SK-N-SH (cell line): ENCODE results near the gene PROKR1. TPM values are rescaled to one million over a fixed set of nuclear protein-coding genes. Genes with fewer than 3 reads are reported as not detected.
"Not testable (repeated sequence)": the region's sequence is repeated elsewhere in the genome, so short reads cannot be mapped to it uniquely, and the experiment has no call there.

Experiments
- CTCF ChIA-PET: fragments of 300-600, 350-600 bp; formaldehyde crosslinking; extraction: SDS; loops from one replicate; lab custom pipeline; 2021; lab: Yijun Ruan, JAX
- POLR2A ChIA-PET: fragments of 350-600 bp; sonication (Branson Sonifier 250); formaldehyde crosslinking; extraction: SDS; loops from one replicate; lab custom pipeline; 2020; ENCODE audit warnings: antibody characterized with exemption, inconsistent platforms; lab: Yijun Ruan, JAX
- DNase-seq: peaks from one replicate; pipeline ENCODE4 v3.0.0; 2012
- H2AFZ ChIP-seq: fragments of 200-600 bp; sonication (generic); 2 replicates; pipeline ENCODE4 v1.8.1; 2016; ENCODE audit warnings: antibody characterized with exemption, mild to moderate bottlenecking, low read depth
- H3F3A ChIP-seq: fragments of 200-600 bp; sonication (generic); replicated peaks from 2 replicates; pipeline ENCODE3; 2016; ENCODE audit warnings: antibody characterized with exemption, mild to moderate bottlenecking; ENCODE audit not compliant: insufficient read depth
- H3K27ac ChIP-seq, 2 experiments: fragments of 200-500 bp in 1 of 2; fragments of 200-600 bp in 1 of 2; sonication (Bioruptor generic) in 1 of 2; sonication (generic), shearing (Covaris generic) in 1 of 2; 2 replicates each; pipeline versions ENCODE4 v1.5.1 to v1.6.1; 2014 to 2016; ENCODE audit warnings: low read depth in 2 of 2, inconsistent platforms in 1 of 2, low read length in 1 of 2, mild to moderate bottlenecking in 1 of 2, mixed read lengths in 1 of 2
- H3K27me3 ChIP-seq: fragments of 200-600 bp; sonication (generic), shearing (Covaris generic); 2 replicates; pipeline ENCODE4 v1.6.1; 2016; ENCODE audit warnings: mixed run types; ENCODE audit not compliant: insufficient read depth
- H3K36me3 ChIP-seq, 2 experiments: fragments of 200-500 bp in 1 of 2; fragments of 200-600 bp in 1 of 2; sonication (Bioruptor generic) in 1 of 2; sonication (generic) in 1 of 2; replicated peaks in 1 of 2; 2 replicates each; pipeline versions ENCODE3 to v1.5.1; 2014 to 2016; ENCODE audit warnings: low read length in 1 of 2, mild to moderate bottlenecking in 1 of 2; ENCODE audit not compliant: insufficient read depth in 2 of 2, control insufficient read depth in 1 of 2
- H3K4me1 ChIP-seq, 2 experiments: fragments of 200-500 bp in 1 of 2; fragments of 200-600 bp in 1 of 2; sonication (Bioruptor generic) in 1 of 2; sonication (generic), shearing (Covaris generic) in 1 of 2; 2 replicates each; pipeline versions ENCODE4 v1.5.1 to v1.6.1; 2014 to 2016; ENCODE audit warnings: low read depth in 1 of 2, low read length in 1 of 2, mixed run types in 1 of 2; ENCODE audit not compliant: insufficient read depth in 2 of 2, control insufficient read depth in 1 of 2
- H3K4me2 ChIP-seq: fragments of 200-600 bp; sonication (generic), shearing (Covaris generic); 2 replicates; pipeline ENCODE4 v1.6.1; 2017; ENCODE audit warnings: mixed run types
- H3K4me3 ChIP-seq, 2 experiments: fragments of 200-500 bp in 1 of 2; fragments of 200-600 bp in 1 of 2; sonication (Bioruptor generic) in 1 of 2; sonication (generic), shearing (Covaris generic) in 1 of 2; 2 replicates each; pipeline versions ENCODE4 v1.5.1 to v1.8.1; 2014 to 2016; ENCODE audit warnings: low read depth in 2 of 2, inconsistent platforms in 1 of 2, low read length in 1 of 2, mild to moderate bottlenecking in 1 of 2, mixed read lengths in 1 of 2, moderate library complexity in 1 of 2
- H3K79me2 ChIP-seq: fragments of 200-600 bp; sonication (generic); 2 replicates; pipeline ENCODE4 v1.8.1; 2017; ENCODE audit warnings: mild to moderate bottlenecking; ENCODE audit not compliant: insufficient read depth
- H3K9ac ChIP-seq: fragments of 200-600 bp; sonication (generic); 2 replicates; pipeline ENCODE4 v1.6.1; 2017; ENCODE audit warnings: mixed run types
- H3K9me2 ChIP-seq: fragments of 200-600 bp; sonication (generic); 2 replicates; pipeline ENCODE4 v1.6.1; 2017; ENCODE audit warnings: mixed run types
- H3K9me3 ChIP-seq: fragments of 200-600 bp; sonication (generic); 2 replicates; pipeline ENCODE4 v1.6.1; 2017; ENCODE audit warnings: mixed run types, mild to moderate bottlenecking, moderate library complexity
- H4K20me1 ChIP-seq: fragments of 200-600 bp; sonication (generic); 2 replicates; pipeline ENCODE4 v1.6.1; 2017; ENCODE audit warnings: mild to moderate bottlenecking, mixed run types; ENCODE audit not compliant: insufficient read depth
- RAD21 ChIP-seq: IDR thresholded peaks from 2 replicates; pipeline ENCODE4 v1.6.1; 2012; ENCODE audit warnings: mild to moderate bottlenecking, low read length
- SMC3 ChIP-seq: IDR thresholded peaks from 2 replicates; pipeline ENCODE4 v1.6.1; 2012; ENCODE audit warnings: low read depth, low read length, improper control_type of control experiment
- WGBS: methylation state at CpG from one replicate; pipeline ENCODE4 v1.1.6; 2017; ENCODE audit warnings: low lambda C conversion rate; 5-methylcytosine and 5-hydroxymethylcytosine counted together
- polyA plus RNA-seq, 3 experiments: library from polyadenylated mRNA; depleted of rRNA; stranded (reverse); fragments of >200 nt; gene quantifications; 2 replicates each; pipeline ENCODE4 v1.2.3, GENCODE V29; 2012
- TF ChIP-seq, protein P1 (sequence below): fragments of 200-600 bp; sonication (generic); IDR thresholded peaks from 2 replicates; pipeline ENCODE4 v1.6.1; 2017; ENCODE audit warnings: antibody characterized with exemption, mild to moderate bottlenecking, moderate library complexity
- TF ChIP-seq, protein P2 (sequence below): fragments of 150-350 bp; IDR thresholded peaks from 2 replicates; pipeline ENCODE4 v1.6.1; 2017; ENCODE audit warnings: antibody characterized with exemption, low read length, low read depth, borderline replicate concordance

PROKR1 gene
- polyA plus RNA-seq, 1 of the 3 experiments (the other 2 are of a cell fraction): not detected

DNA sequence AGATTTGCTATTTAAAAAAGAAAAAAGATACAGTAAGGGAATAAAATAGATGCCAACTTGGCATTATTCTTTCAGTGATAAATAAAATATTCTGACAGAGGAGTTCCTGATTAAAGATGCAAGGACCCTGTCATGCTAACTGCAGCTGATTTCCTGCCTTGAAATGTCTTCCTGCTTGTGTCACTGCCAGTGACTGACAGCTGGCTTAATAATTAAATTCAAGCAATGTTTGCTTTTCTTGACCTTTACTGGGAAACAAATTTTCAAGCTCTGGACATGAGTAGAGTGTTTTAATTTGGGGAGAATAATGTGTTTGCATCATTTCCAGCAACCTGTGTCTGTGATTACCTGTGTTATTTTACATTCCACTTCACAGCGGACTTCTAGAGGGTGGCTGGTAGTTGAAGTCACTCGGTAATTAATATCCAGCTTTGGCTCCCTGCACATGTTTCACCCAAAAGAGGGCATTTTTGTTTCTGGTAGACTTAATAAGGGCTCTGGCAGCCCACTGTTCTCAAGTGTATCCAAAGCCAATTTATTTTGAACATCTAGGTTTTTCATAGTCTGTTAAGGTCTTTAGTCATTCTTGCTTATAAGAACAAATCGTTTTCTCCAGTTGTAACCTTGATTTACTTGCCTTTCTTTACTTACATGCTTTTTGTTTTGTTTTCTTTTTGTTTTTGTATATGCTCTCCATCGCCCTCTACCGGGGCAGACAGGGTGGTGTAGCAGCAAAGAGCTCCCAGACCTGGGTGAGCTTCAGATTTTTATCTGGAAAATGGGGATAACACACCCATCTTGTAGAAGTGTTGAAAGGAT is 48.5 kb upstream of the PROKR1 start:
- Histone ChIP-seq H3K36me3 (no peaks in the 10 kb centered on the region), H3F3A (no peaks in the 10 kb centered on the region), H3K4me1 (peaks cover 0 to 4% of the 10 kb centered on the region in 2 experiments; a peak in 2 of 4 replicates), H3K79me2 (no peaks in the 10 kb centered on the region), H3K9me3 (no peaks in the 10 kb centered on the region), H3K9me2 (no peaks in the 10 kb centered on the region), H4K20me1 (no peaks in the 10 kb centered on the region), H3K4me3 (no peak overlapping the region), H3K9ac (no peak overlapping the region), H3K4me2 (no peak overlapping the region), H2AFZ (peak overlapping the region; percentile 60; the same call in 1 of the 2 replicates), H3K27ac (peak overlapping the region in 1 of 2 experiments; percentile 28; a peak in 1 of 4 replicates), H3K27me3 (no peaks in the 10 kb centered on the region)
- DNase-seq: peak; percentile 48
- ChIA-PET CTCF (interaction anchor here (0.5 to 2.9 kb wide), 55 partner anchors 8 to 1023 kb away, joined by 3 to 21 read pairs (median 5); partner anchors contain the start of genes APLF, FBXO48 and PROKR1), POLR2A (interaction anchor here (0.6 kb wide), 1 partner anchor 1752 kb away, joined by 3 read pairs; no protein-coding TSS in a partner anchor)
- 12% methylated on average over 5 of the region's 5 CpGs for WGBS
- TF ChIP-seq, protein P1, sequence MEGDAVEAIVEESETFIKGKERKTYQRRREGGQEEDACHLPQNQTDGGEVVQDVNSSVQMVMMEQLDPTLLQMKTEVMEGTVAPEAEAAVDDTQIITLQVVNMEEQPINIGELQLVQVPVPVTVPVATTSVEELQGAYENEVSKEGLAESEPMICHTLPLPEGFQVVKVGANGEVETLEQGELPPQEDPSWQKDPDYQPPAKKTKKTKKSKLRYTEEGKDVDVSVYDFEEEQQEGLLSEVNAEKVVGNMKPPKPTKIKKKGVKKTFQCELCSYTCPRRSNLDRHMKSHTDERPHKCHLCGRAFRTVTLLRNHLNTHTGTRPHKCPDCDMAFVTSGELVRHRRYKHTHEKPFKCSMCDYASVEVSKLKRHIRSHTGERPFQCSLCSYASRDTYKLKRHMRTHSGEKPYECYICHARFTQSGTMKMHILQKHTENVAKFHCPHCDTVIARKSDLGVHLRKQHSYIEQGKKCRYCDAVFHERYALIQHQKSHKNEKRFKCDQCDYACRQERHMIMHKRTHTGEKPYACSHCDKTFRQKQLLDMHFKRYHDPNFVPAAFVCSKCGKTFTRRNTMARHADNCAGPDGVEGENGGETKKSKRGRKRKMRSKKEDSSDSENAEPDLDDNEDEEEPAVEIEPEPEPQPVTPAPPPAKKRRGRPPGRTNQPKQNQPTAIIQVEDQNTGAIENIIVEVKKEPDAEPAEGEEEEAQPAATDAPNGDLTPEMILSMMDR: peak; percentile 92
- TF ChIP-seq RAD21 (peak; percentile 57), SMC3 (peak; percentile 64)
- TF ChIP-seq, protein P2, sequence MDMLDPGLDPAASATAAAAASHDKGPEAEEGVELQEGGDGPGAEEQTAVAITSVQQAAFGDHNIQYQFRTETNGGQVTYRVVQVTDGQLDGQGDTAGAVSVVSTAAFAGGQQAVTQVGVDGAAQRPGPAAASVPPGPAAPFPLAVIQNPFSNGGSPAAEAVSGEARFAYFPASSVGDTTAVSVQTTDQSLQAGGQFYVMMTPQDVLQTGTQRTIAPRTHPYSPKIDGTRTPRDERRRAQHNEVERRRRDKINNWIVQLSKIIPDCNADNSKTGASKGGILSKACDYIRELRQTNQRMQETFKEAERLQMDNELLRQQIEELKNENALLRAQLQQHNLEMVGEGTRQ: no peak

DNA sequence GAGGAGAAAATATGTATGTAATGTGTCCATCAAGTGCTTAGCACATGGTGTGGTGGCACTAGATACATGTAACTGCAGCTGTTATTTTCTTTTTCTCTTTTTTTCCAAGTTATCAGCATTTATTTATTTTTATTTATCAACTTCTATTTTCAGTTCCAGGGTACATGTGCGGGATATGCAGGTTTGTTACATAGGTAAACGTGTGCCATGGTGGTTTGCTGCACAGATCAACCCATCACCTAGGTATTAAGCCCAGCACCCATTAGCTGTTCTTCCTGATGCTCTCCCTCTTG is 47.9 kb upstream of the PROKR1 start:
- H3K27ac ChIP-seq, POLR2A ChIA-PET, H2AFZ ChIP-seq, H4K20me1 ChIP-seq, H3K27me3 ChIP-seq, H3K4me1 ChIP-seq, H3K4me3 ChIP-seq, H3K4me2 ChIP-seq, H3K79me2 ChIP-seq, H3F3A ChIP-seq, H3K9me2 ChIP-seq, H3K36me3 ChIP-seq, H3K9ac ChIP-seq, H3K9me3 ChIP-seq, DNase-seq: not testable (repeated sequence)
- CTCF ChIA-PET: interaction anchor here (0.5 to 2.9 kb wide), 51 partner anchors 8 to 1022 kb away, joined by 3 to 21 read pairs (median 5); partner anchors contain the start of genes APLF, FBXO48 and PROKR1
- WGBS: 34% methylated on average over 2 of the region's 2 CpGs

DNA sequence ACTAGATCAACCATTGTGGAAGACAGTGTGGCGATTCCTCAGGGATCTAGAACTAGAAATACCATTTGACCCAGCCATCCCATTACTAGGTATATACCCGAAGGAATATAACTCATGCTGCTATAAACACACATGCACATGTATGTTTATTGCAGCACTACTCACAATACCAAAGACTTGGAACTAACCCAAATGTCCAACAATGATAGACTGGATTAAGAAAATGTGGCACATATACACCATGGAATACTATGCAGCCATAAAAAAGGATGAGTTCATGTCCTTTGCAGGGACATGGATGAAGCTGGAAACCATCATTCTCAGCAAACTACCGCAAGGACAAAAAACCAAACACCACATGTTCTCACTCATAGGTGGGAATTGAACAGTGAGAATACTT is 42.9 kb upstream of the PROKR1 start:
- H2AFZ ChIP-seq, H4K20me1 ChIP-seq, H3K27me3 ChIP-seq, H3K9me2 ChIP-seq, H3K9ac ChIP-seq, H3K4me2 ChIP-seq, CTCF ChIA-PET, H3K27ac ChIP-seq, DNase-seq, H3K4me3 ChIP-seq, H3K4me1 ChIP-seq, H3K79me2 ChIP-seq, POLR2A ChIA-PET, H3K9me3 ChIP-seq, H3K36me3 ChIP-seq, H3F3A ChIP-seq: not testable (repeated sequence)
- 60% methylated on average over 2 of the region's 3 CpGs for WGBS
